HG02571 (cell line): ENCODE measurements around the gene SLC35G3.
"Not testable (repeated sequence)": the region's sequence is repeated elsewhere in the genome, so short reads cannot be mapped to it uniquely, and the experiment has no call there.

ENCODE experiments used
- ATAC-seq: cut with Tn5 transposase; IDR thresholded peaks from one replicate; pipeline ENCODE4 v1.9.1; 2021; ENCODE audit warnings: mild to moderate bottlenecking, moderate library complexity; ENCODE audit not compliant: unreplicated experiment

Gene SLC35G3

GRCh38 chr17:35194001-35194400, at the start of gene SLC35G3:
Gene SLC35G3, minus strand, starts transcription at chr17:35194393. Its CDS starts 86 bp downstream, at chr17:35194307.
- ATAC-seq: not testable (repeated sequence)

GRCh38 chr17:35243561-35244340, 49.6 kb upstream of the SLC35G3 start:
- peak; percentile 10 for ATAC-seq

GRCh38 chr17:35242805-35243560, 48.8 kb upstream of the SLC35G3 start, which contains the start of gene SLFN5:
Gene SLFN5, plus strand, starts transcription at chr17:35243072. Its CDS starts 15,619 bp downstream, at chr17:35258691.
- peak; percentile 59 for ATAC-seq

- ATAC-seq: peak; percentile 34
Measured at GRCh38 chr17:35242158-35242804, 48.1 kb upstream of the SLC35G3 start.

- no peak for ATAC-seq
Measured at GRCh38 chr17:35241520-35241919, 47.3 kb upstream of the SLC35G3 start.

GRCh38 chr17:35240861-35241260, 46.7 kb upstream of the SLC35G3 start:
- no peak for ATAC-seq

- no peak for ATAC-seq
Measured at GRCh38 chr17:35239823-35240222, 45.6 kb upstream of the SLC35G3 start.

- no peak for ATAC-seq
Measured at GRCh38 chr17:35238821-35239220, 44.6 kb upstream of the SLC35G3 start.

GRCh38 chr17:35236821-35237220, 42.6 kb upstream of the SLC35G3 start:
- ATAC-seq: no peak

GRCh38 chr17:35235917-35236316, 41.7 kb upstream of the SLC35G3 start:
- ATAC-seq: no peak

- ATAC-seq: no peak
Measured at GRCh38 chr17:35235289-35235688, 41.1 kb upstream of the SLC35G3 start.

- not testable (repeated sequence) for ATAC-seq
Measured at GRCh38 chr17:35234315-35234714, 40.1 kb upstream of the SLC35G3 start.

GRCh38 chr17:35229638-35230037, 35.4 kb upstream of the SLC35G3 start:
- ATAC-seq: no peak

- ATAC-seq: no peak
Measured at GRCh38 chr17:35227546-35227945, 33.4 kb upstream of the SLC35G3 start.

GRCh38 chr17:35224436-35224835, 30.2 kb upstream of the SLC35G3 start:
- ATAC-seq: no peak

- no peak for ATAC-seq
Measured at GRCh38 chr17:35222452-35222851, 28.3 kb upstream of the SLC35G3 start.

- no peak for ATAC-seq
Measured at GRCh38 chr17:35218915-35219314, 24.7 kb upstream of the SLC35G3 start.

- no peak for ATAC-seq
Measured at GRCh38 chr17:35217107-35217506, 22.9 kb upstream of the SLC35G3 start.

- ATAC-seq: no peak
Measured at GRCh38 chr17:35214631-35215273, 20.6 kb upstream of the SLC35G3 start.

GRCh38 chr17:35214192-35214591, 20.0 kb upstream of the SLC35G3 start:
- no peak for ATAC-seq

GRCh38 chr17:35213412-35213940, 19.3 kb upstream of the SLC35G3 start:
- no peak for ATAC-seq
